Dedifferentiated amniotic fluid mesenchymal stem cell (primary cell): ENCODE data around the gene TEX14.

Experiments used
- DNase-seq: peaks from one replicate; pipeline ENCODE4 v3.0.0-alpha.2; 2016; ENCODE audit errors: extremely low spot score

TEX14 gene

DNA sequence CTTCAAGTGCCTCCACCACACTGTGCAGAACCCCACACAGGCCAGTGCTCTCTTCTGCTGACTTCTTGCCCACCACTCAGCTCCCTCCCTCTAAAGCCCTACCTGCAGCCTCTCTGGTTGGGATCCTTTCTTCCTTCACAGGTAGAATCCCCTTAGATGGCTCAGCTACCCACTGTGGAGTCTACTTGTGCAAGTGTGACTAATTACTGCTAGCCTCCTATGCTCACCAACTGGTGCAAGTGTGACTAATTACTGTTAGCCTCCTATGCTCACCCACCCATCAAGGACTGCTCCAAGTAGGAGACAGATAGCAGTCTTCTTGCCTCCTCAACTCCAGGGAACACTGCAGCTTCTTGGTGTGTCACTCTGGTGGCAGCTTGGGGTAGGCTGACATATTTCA, 43.6 kb downstream of the TEX14 start:
- no peak for DNase-seq

DNA sequence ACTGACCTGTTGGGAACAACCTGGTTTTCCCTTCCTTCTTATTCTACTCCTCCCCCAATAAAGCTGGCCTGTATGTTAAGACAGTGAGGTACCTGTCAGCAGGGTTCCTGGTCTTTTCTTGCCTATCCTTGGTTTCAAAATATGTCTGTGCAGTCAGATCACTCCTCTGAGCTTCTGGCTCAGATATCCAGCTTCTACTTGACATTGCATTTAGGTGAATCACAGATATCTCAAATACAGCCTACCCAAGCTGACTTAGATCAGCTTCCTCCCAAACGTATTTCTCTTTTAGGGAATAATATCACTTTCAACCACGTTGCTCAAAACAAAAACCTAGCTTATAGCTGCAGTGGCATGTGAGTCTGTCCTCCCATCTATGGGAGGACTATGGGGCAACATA, 48.7 kb downstream of the TEX14 start:
- no peak for DNase-seq

DNA sequence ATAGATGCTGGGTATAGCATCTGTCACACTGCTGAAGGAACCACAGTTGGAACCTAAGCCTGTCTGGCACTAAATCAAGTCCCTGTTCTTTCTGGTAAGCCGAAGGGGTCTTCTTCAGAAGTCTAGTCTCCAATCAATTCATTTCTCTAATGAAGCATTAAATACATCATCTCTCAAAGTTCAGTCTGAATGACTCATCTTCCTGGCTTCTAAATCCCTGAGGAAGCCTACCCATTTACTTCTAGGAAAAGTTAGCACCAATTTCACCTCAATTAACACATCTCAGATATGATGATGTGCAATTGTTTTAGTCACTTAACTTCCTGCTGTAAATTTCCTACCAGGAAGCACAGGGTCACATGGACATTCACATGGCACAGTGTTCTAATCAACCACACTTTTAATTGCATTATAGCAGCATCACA, 49.9 kb downstream of the TEX14 start:
- no peak for DNase-seq

DNA sequence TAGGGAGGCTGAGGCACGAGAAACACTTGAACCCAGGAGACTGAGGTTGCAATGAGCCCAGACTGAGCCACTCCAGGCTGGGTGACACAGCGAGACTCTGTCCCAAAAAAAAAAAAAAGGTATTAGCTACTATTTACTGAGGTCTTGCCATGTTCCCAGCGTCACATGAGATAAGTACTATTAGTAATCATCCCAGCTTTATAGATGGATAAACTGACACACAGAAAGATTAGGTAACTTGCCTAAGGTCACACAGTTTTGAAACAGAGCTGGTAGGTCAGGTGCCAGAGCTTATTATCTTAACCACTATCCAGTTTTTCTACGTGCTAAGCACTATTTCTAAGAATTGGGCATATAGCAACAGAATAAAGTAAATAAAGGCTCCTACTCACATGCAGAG, 51.6 kb downstream of the TEX14 start:
- DNase-seq = no peak

DNA sequence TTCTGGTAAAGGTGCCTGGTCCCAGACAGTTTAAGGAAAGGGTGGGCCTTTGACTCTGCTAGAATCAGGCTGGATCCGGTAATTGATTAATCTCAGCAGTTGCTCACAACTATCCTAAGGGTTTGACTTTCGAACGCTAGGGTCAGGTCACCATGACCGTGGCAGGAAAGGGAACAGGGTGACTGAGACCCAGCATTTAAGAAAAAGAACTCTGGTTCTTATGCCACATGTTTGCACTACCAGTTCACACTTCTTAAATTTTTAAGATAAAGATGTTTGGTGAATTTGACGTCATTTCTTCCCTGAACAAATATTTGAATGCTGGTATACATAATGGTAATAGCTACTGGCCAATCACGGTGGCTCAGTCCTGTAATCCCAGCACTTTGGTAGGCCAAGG, 52.2 kb downstream of the TEX14 start:
- DNase-seq = no peak

DNA sequence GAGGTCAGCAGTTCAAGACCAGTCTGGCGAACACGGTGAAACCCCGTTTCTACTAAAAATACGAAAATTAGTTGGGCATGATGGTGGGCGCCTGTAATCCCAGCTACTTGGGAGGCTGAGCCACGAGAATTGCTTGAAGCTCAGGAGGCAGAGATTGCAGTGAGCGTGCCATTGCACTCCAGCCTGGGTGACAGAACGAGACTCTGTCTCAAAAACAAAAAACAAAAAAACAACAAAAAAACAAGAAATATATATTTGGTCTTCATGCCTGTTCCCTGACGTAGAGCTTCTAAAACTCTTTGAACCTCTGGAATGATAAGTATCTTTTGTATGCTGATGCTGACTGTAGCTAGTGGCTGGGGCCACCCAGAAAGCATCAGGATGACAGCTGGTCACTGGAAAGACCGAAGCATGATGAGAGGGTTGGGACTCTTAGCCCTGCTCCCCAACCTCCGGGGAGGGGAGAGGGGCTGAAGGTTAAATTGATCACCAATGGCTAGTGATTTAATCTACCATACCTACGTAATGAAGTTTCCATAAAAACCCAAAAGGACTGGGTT, 54.8 kb downstream of the TEX14 start:
- DNase-seq = no peak

DNA sequence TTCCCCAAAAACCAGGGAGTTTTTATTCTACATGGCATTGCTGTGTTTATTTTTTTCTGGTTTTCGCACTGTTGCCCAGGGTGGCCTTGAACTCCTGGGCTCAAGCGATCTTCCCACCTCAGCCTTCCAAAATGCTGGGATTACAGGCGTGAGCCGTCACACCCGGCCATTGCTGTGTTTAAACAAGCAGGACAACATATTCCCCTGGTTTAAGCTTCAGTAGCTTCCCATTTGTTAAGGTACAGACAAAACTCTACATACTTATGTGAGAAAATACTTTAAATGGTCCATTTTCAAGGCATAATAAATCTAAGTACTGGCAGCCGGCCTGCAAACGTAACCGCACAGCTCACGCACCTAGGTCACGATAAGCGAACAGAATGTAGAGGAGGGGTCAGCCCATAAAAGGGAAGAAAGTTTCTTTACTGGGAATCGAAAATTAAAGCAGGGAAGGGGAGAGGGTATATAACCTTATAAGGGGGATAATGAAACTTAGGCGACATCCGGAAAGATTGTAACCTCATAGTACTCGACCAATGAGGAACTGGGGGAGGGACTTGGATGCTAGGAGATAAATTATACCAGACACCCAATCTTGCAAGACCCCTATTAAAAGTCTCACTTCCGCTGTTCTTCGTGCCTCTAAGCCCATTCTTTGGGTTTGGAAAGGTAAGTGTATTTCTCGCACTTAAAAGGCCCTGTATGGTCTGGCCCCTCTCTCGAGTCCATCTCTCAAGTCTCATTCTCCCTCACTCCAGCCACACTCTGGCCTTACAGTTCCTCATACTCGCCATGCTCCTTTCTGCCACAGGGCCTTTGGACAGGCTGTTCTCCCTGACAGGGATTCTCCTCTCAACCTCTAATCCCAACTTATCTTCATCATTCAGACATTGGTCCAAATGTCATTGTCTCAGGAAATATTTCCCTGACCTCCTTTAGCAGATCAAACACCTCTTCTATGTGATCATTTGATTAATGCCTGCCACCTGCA, 59.2 kb downstream of the TEX14 start:
- DNase-seq = no peak

DNA sequence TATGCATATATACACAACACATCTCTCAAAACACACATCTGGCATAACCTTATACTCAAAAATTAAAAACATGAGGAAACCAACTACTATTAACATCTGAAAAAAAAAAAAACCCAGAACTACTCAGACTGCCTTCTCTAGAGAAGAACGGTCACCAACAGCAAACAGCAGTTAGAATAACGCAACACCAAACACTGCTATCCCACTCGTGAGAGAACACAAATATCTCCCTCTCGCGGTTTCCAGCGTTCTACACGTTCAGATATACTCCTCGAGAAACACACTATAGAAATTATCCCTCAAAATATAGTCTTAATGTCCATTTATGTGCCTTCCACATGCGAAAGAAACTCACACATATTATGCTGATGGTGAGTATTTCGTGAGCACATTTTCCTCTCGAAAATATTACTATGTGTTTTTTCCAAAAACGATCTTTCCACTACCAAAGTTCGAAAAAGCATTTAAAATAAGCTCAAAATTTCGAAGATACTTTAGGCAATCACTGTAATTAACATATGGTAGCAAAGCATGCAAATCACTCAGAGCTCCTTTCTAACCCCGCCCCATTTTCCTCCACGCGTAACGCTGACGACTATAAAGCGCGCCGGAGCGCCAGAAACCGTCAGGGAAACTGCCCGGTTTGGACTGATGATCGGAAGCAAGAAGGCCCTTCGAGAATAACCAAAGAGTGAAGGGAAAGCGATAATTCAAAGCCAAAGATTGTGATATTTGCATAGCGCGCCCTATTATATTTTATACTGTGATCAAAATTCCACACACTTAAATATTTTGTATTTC, 60.1 kb downstream of the TEX14 start:
- peak; percentile 96 for DNase-seq

DNA sequence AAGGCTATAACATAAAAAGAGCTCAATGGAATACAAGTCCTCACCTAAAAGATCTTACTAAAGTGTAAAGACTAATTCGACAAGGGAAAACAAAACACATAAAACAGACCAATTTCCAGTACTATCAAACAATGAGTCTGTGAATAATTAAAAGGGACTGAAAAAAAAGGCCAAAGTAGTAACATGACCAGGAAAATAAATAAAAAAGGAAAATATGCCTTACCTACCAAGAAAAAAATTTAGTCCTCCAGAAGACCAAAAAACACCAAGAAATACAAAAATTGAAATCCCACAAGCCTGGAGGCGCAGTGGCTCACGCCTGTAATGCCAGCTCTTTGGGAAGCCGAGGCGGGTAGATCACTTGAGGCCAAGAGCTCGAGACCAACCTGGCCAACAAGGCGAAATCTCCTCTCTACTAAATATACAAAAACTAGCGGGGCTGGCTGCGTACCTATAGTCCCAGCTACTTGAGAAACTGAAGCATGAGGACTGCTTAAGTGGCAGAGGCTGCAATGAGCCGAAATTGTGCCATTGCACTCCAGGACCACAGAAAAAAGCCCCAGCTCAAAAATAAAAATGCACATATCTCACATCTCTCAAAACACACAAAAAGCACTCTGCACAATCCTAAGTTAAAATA, 60.8 kb downstream of the TEX14 start:
- DNase-seq = no peak

DNA sequence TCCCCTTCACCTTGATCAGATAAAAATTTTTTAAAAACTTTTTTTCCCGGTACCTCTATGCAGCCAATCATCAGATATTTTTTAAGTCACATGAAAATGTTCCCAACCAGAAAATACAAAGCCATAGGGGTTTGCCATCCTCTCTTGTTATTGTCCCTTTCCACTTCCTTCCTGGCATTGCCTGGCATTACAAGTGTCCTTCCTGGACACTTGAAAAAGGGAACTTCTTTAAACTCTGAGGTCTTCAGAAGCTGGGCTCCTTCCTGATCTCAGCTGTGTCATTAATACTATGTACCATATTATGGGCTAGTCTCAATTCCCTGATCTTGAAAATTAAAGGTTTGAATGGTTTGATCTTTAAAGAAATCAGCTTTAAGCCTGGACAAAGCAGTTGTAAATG, 64.9 kb downstream of the TEX14 start:
- DNase-seq = no peak

DNA sequence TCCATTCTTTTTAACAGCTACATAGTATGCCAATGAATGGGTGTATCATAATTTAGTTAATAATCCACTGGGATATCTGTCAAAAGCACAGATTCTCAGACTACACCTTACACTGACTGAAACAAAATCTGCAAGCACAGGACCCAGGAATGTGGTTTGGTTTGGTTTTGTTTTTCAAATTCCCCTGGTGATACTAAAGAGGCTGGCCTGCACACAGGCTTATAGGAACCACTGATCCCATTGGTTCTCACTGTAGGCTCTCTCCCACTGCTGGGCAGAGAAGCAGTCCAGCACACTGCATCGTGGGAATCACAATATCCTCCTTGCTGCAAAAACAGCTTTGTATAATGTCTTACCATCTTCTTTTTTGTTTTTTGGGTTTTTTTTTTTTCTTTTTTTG, 67.1 kb downstream of the TEX14 start:
- DNase-seq = no peak

DNA sequence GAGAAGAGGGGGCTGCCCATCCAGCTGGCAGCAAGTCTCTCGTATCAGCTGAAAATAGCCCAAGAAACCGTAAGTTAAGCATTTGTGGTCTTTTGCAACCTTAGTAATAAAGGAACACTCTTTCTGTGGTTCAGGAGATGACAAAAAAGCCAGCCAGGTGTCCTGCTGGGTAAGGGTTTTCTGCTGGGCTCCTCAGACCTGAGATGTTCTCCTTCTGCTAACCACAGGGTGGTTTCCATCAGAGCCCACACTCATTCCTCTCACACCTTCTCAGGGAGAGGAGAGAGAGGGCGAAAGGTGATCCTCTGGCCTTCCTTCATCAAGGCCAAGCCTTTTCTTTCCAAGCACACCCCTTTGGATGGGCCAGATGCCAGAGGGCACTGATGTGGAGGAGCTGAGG, 70.7 kb downstream of the TEX14 start:
- DNase-seq = no peak

DNA sequence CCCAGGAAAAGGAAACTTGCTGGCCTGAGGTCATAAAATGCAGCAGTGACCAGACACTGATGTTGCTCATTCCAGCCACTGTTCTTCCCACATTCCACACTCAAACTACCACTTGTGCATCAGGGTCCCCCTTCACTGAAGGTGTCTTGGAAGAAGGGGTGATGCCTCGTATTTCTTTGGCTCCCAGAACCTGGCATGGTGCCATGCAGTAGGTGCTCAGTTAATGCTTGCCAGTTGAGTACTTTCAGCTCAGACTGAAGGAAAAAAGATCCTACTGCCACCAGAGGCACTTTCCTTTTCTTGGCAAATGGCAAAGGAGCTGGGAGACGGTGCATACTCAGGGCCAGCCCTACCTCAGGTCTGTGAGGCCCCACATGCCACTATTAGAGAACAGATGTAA, 73.5 kb downstream of the TEX14 start:
- DNase-seq = no peak

DNA sequence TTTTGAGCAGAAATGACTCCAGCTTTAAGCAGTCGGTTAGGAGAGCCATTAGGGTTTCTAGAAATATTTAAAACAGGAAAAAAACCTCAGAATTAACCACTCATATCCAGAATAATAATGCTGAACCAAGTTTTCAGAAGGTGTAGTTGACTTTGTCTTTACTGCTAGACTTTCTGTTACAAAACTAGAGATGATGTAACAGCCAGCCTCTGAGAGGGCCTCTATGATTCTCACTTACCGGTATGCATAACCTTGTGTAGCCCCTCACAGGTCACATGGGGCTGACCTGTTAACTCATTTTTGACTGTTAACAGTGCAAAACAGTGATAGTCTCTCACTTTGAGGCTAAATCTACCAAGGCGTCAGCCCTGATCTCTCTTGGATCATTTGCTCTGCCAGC, 74.3 kb downstream of the TEX14 start:
- no peak for DNase-seq

DNA sequence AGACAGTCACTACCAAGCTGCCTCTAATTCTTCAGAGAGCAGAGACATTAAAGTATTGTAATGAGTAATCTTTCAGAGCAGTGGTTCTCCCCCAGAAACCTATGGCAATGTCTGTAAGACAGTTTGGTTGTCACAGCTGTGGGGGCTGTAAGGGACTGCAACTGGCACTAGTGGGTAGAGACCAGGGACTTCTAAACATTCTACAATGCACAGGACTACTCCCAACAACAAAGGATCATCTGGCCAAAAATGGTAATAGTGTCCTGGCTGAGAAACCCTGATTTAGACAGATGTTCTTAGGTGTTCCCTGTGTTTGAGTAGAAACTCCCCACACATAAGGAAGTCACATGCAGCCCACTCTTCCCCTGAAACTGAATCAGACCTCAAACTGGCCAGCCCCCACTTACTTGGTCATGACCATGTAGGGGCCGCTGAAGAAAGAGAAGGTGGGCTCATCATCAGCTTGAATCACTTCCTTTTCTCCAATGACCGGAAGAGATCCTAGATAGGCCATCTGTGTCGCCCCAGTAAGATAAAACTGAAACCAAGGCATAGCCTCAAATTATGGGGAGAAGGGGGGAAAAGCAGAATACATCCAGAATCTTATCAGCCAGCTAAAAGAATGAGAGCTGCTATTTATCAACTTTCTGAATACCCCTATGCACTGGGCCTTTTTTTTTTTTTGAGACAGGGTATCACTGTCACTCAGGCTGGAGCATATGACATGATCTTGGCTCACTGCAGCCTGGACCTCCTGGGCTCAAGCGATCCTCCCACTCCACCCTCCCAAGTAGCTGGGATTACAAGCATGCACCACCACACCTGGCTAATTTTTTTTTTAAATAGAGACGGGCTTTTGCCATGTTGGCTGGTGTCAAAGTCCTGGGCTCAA, 75.8 kb downstream of the TEX14 start:
- DNase-seq = no peak

DNA sequence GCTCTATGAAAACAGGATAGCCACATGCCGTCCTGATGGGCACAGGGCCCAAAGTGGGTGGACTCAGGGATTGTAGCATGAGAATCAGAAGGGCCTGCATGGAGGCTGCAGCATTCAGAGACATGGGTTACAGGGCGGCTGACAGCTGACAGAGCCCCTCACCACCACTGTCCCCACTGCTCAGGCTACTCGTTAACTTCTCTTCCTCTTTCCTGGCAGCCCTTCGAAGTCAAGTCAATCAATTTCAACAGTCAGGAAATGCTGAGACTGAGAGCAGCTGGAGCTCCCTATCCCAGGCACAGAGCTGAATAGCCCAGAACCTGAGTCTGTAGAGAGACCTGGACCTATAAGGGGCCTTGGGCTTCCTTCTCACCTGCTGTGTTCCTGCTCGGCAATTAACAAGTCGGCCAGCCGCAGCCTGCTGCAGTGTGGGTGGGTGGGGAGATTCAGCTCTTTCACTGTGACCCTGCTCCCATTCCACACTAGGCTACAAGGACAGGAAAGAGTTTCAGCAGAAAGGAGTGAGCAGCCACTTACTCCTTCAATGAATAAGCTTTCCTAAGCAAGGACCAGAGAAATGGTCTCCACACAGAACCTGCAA, 76.9 kb downstream of the TEX14 start:
- DNase-seq = no peak

DNA sequence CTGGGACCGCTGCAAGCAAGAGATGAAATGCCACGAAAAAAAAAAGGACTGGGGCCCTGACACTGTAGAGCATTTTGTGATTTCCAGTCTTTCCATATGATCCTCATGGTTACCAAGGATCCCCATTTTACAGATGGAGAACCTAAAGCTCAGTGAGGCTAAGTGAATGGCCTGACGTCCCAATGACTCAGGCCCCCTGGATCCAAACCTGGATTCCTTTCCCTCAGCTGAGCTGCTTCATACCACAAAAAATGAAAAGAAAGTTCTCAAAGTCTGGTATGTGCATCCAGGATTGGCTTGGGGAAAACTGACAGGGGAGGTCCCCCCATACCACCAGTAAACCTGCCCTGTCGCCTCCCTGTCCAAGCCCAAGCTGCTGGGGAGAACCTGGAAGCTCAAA, 80.5 kb downstream of the TEX14 start:
- DNase-seq = no peak

DNA sequence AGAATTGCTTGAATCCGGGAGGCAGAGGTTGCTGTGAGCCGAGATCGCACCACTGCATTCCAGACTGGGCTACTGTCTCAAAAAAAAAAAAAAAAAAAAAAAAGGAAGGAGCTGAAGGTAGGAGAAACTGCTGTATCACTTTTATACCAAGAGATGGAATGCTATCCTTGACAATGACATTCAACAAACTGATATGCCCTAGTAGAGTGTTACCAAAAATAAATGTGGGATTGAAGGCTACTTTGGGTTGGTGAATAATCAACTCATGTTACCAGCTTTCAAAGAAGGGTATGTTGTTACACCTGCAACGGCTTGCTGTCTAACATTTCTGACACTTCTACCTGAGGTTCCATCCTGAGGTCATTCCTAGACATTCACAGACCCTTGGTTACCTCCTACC, 84.9 kb downstream of the TEX14 start:
- no peak for DNase-seq

DNA sequence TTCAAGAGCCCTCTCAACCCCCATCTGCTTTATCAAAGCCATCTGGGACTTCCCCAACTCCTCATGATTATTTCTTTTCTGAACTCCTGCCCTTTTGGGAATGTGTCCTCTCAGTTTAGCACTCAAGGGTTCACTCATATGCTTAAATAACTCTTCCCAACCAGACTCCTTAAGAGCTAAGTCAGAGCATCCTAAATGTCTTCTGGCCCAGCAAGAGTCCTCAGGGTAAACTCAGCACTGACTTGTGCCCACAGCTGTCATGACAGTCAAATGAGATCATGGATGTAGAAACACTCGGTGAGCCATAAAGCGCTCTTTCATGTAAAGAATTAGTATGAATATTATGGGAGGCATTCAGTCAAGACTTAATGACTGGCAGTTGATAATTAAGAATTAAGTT, 85.9 kb downstream of the TEX14 start:
- no peak for DNase-seq

DNA sequence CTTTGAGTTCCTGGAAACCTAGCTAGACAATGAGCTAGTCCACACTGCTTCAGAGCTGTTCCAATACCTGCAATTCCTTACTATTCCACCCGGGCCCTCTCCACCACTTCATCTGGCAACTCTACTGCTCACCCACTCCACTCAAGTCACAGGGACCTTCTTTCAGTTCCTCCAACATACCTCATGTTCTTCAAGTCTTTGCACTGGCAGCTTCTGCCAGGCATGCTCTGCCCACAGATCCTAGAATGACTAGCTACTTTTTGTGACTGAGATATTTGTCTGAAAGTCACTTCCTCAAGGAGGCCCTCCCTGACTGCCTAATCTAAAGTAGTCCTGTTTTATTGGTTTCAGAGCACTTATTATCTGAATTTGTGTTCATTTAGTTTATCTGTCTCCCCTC, 86.4 kb downstream of the TEX14 start:
- no peak for DNase-seq

DNA sequence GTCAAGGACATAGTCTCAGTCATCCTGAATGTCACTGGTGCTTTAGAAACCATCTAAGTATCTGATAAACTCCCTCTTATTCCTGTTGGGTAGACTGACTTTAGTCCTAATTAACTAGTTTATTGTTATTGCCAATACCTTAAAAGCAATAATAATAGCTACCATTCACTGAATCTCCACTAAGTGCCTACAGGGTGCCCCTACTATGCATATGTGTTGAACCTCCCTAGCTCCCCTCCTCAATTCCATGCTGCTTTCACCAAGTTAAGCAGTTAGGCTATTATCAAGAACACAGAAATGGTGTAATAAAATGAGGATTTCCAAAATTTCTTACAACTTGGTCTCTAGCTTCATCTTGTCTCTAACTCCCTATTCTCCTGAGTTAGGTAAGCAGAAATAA, 89.9 kb downstream of the TEX14 start:
- no peak for DNase-seq
